ENCODE results near the gene GRID1.

The GRID1 gene

DNA sequence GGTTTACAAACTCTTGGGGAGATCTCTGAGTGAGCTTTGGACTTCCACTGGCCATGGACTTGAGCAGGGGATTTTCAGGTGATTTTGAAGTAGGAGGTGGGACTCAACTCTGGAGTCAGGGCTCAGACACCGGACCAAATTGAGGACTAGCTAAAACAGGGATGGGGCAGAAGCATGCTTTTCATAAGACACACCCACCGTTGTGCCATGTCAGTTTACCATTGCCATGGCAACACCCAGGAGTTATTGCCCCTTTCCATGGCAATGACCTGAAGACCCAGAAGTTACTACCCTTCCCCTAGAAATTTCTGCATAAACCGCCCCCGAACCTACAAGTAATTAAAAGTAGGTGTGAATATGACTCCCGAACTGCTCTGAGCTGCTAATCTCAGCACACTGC is 320.7 kb downstream of the GRID1 start:
- Histone ChIP-seq H4K91ac (ENCODE audit: low read length) (no peak overlapping the region), H3K4ac (ENCODE audit: low read depth in 1 of 2, low read length in 2 of 2) (no peak overlapping the region), H2BK12ac (ENCODE audit: low read length in 2 of 2) (no peak overlapping the region), H2BK5ac (ENCODE audit: low read depth, low read length, poor library complexity, severe bottlenecking) (no peak overlapping the region), H3K4me2 (ENCODE audit: low read length, poor library complexity, severe bottlenecking) (no peak overlapping the region), H4K8ac (ENCODE audit: low read length) (no peak overlapping the region), H3K4me1 (ENCODE audit: control insufficient read depth, insufficient read depth, low read depth, low read length) (no peaks in the 10 kb centered on the region), H3K27ac (ENCODE audit: low read length, poor library complexity, severe bottlenecking) (no peak overlapping the region), H3K23ac (ENCODE audit: low read length in 2 of 2) (no peak overlapping the region), H3K14ac (ENCODE audit: low read length in 2 of 2) (no peak overlapping the region), H2BK15ac (ENCODE audit: low read depth, poor library complexity, severe bottlenecking) (no peak overlapping the region), H3K79me1 (replicated peaks; ENCODE audit: low read length, poor library complexity, severe bottlenecking) (no peaks in the 10 kb centered on the region), H3K9ac (ENCODE audit: low read length) (no peak overlapping the region), H3K4me3 (ENCODE audit: insufficient read depth in 1 of 2, low read depth in 1 of 2, low read length in 2 of 2) (no peak overlapping the region), H3K27me3 (ENCODE audit: control insufficient read depth in 1 of 2, insufficient read depth in 1 of 2, low read length in 2 of 2) (no peaks in the 10 kb centered on the region), H2BK120ac (ENCODE audit: low read depth, low read length) (no peak overlapping the region), H2AFZ (ENCODE audit: low read depth, low read length) (no peak overlapping the region), H3K18ac (ENCODE audit: low read depth in 1 of 2, low read length in 2 of 2) (no peak overlapping the region), H3K9me3 (ENCODE audit: control insufficient read depth, low read length) (peaks cover 3% of the 10 kb centered on the region), H3K36me3 (ENCODE audit: control insufficient read depth in 1 of 2, insufficient read depth in 2 of 2, low read depth in 1 of 2, low read length in 2 of 2) (no peaks in the 10 kb centered on the region), H2AK5ac (ENCODE audit: low read length, severe bottlenecking) (no peak overlapping the region)
- no peak for DNase-seq
- 76% methylated on average over 5 of the region's 5 CpGs for WGBS

- 39% methylated on average over 2 of the region's 2 CpGs for WGBS
- no peak overlapping the region for H3K27ac ChIP-seq (ENCODE audit: low read length, poor library complexity, severe bottlenecking)
- H3K27me3 ChIP-seq (ENCODE audit: control insufficient read depth in 1 of 2, insufficient read depth in 1 of 2, low read length in 2 of 2), result no peaks in the 10 kb centered on the region
- no peak overlapping the region for H2AFZ ChIP-seq (ENCODE audit: low read depth, low read length)
- H2BK12ac ChIP-seq (ENCODE audit: low read length in 2 of 2), result no peak overlapping the region
- no peak overlapping the region for H3K14ac ChIP-seq (ENCODE audit: low read length in 2 of 2)
- no peak overlapping the region for H3K23ac ChIP-seq (ENCODE audit: low read length in 2 of 2)
- H2BK120ac ChIP-seq (ENCODE audit: low read depth, low read length), result no peak overlapping the region
- H3K79me1 ChIP-seq (replicated peaks; ENCODE audit: low read length, poor library complexity, severe bottlenecking), result no peaks in the 10 kb centered on the region
- no peak overlapping the region for H2BK5ac ChIP-seq (ENCODE audit: low read depth, low read length, poor library complexity, severe bottlenecking)
- H3K4me1 ChIP-seq (ENCODE audit: control insufficient read depth, insufficient read depth, low read depth, low read length), result no peaks in the 10 kb centered on the region
- no peak overlapping the region for H3K4me2 ChIP-seq (ENCODE audit: low read length, poor library complexity, severe bottlenecking)
- no peak overlapping the region for H3K4me3 ChIP-seq (ENCODE audit: insufficient read depth in 1 of 2, low read depth in 1 of 2, low read length in 2 of 2)
- H2AK5ac ChIP-seq (ENCODE audit: low read length, severe bottlenecking), result no peak overlapping the region
- H2BK15ac ChIP-seq (ENCODE audit: low read depth, poor library complexity, severe bottlenecking), result no peak overlapping the region
- H3K4ac ChIP-seq (ENCODE audit: low read depth in 1 of 2, low read length in 2 of 2), result no peak overlapping the region
- no peak overlapping the region for H4K91ac ChIP-seq (ENCODE audit: low read length)
- peaks cover 3% of the 10 kb centered on the region for H3K9me3 ChIP-seq (ENCODE audit: control insufficient read depth, low read length)
- H3K36me3 ChIP-seq (ENCODE audit: control insufficient read depth in 1 of 2, insufficient read depth in 2 of 2, low read depth in 1 of 2, low read length in 2 of 2), result no peaks in the 10 kb centered on the region
- DNase-seq, result no peak
- H4K8ac ChIP-seq (ENCODE audit: low read length), result no peak overlapping the region
- H3K18ac ChIP-seq (ENCODE audit: low read depth in 1 of 2, low read length in 2 of 2), result no peak overlapping the region
- no peak overlapping the region for H3K9ac ChIP-seq (ENCODE audit: low read length)
These were observed 322.6 kb downstream of the GRID1 start for GRCh38 chr10:86044029-86044428.

DNA sequence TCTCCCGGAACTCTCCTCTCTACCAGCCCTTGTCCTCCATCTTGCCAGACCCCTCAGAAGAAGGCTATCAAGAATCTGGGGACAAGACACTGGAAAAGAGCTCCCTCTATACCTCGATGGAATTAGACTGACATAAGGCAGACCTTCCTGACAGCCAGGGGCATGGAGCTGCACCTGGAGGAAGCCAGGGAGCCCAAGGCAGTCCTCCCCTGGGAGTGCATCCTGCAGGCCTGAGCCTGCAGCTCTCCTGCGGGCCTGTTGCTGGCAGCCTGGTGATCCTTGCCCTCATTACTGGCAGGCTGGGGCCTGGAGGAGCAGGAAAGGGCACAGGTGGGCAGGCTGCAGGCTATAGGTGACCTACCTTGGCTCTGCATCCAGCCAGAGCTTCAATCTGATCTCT is 323.4 kb downstream of the GRID1 start:
- H2BK5ac ChIP-seq (ENCODE audit: low read depth, low read length, poor library complexity, severe bottlenecking), result no peak overlapping the region
- no peaks in the 10 kb centered on the region for H3K9me3 ChIP-seq (ENCODE audit: control insufficient read depth, low read length)
- no peak overlapping the region for H3K18ac ChIP-seq (ENCODE audit: low read depth in 1 of 2, low read length in 2 of 2)
- no peak overlapping the region for H2BK120ac ChIP-seq (ENCODE audit: low read depth, low read length)
- H2BK15ac ChIP-seq (ENCODE audit: low read depth, poor library complexity, severe bottlenecking), result no peak overlapping the region
- no peak overlapping the region for H3K27ac ChIP-seq (ENCODE audit: low read length, poor library complexity, severe bottlenecking)
- H3K4ac ChIP-seq (ENCODE audit: low read depth in 1 of 2, low read length in 2 of 2), result no peak overlapping the region
- H3K4me3 ChIP-seq (ENCODE audit: insufficient read depth in 1 of 2, low read depth in 1 of 2, low read length in 2 of 2), result no peak overlapping the region
- no peaks in the 10 kb centered on the region for H3K79me1 ChIP-seq (replicated peaks; ENCODE audit: low read length, poor library complexity, severe bottlenecking)
- H3K23ac ChIP-seq (ENCODE audit: low read length in 2 of 2), result no peak overlapping the region
- H2BK12ac ChIP-seq (ENCODE audit: low read length in 2 of 2), result no peak overlapping the region
- no peak overlapping the region for H3K14ac ChIP-seq (ENCODE audit: low read length in 2 of 2)
- no peak overlapping the region for H3K4me2 ChIP-seq (ENCODE audit: low read length, poor library complexity, severe bottlenecking)
- no peak overlapping the region for H3K9ac ChIP-seq (ENCODE audit: low read length)
- H4K91ac ChIP-seq (ENCODE audit: low read length), result no peak overlapping the region
- no peaks in the 10 kb centered on the region for H3K27me3 ChIP-seq (ENCODE audit: control insufficient read depth in 1 of 2, insufficient read depth in 1 of 2, low read length in 2 of 2)
- DNase-seq, result no peak
- no peak overlapping the region for H4K8ac ChIP-seq (ENCODE audit: low read length)
- no peak overlapping the region for H2AFZ ChIP-seq (ENCODE audit: low read depth, low read length)
- no peaks in the 10 kb centered on the region for H3K36me3 ChIP-seq (ENCODE audit: control insufficient read depth in 1 of 2, insufficient read depth in 2 of 2, low read depth in 1 of 2, low read length in 2 of 2)
- no peaks in the 10 kb centered on the region for H3K4me1 ChIP-seq (ENCODE audit: control insufficient read depth, insufficient read depth, low read depth, low read length)
- no peak overlapping the region for H2AK5ac ChIP-seq (ENCODE audit: low read length, severe bottlenecking)
- WGBS, result 60% methylated on average over 3 of the region's 3 CpGs

DNA sequence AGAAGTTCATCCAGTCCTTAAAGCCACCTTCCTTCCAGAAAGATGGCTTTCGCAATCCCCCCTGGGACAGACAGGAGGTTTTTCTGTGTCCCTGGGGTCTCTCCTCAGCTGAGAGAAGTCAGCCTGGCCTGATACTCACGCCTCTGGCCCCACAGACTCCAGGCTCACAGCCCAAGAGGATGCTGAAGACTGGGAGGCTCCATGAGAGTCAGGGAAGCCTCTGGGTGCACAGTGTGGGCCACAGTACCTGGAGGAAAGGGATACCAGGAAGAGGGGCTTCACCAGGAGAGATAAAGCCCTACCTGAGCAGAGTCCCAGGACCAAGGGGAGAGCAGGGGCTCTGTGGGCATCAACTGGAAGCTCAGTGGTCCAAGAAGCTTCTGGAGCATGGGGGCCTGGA is 324.4 kb downstream of the GRID1 start:
- H4K8ac ChIP-seq (ENCODE audit: low read length), result no peak overlapping the region
- H3K27me3 ChIP-seq (ENCODE audit: control insufficient read depth in 1 of 2, insufficient read depth in 1 of 2, low read length in 2 of 2), result no peaks in the 10 kb centered on the region
- H3K4ac ChIP-seq (ENCODE audit: low read depth in 1 of 2, low read length in 2 of 2), result no peak overlapping the region
- no peak overlapping the region for H2AK5ac ChIP-seq (ENCODE audit: low read length, severe bottlenecking)
- H3K9ac ChIP-seq (ENCODE audit: low read length), result no peak overlapping the region
- H3K18ac ChIP-seq (ENCODE audit: low read depth in 1 of 2, low read length in 2 of 2), result no peak overlapping the region
- H2AFZ ChIP-seq (ENCODE audit: low read depth, low read length), result no peak overlapping the region
- H3K9me3 ChIP-seq (ENCODE audit: control insufficient read depth, low read length), result no peaks in the 10 kb centered on the region
- no peak overlapping the region for H2BK15ac ChIP-seq (ENCODE audit: low read depth, poor library complexity, severe bottlenecking)
- WGBS, result 73% methylated on average over 2 of the region's 2 CpGs
- no peak overlapping the region for H3K4me3 ChIP-seq (ENCODE audit: insufficient read depth in 1 of 2, low read depth in 1 of 2, low read length in 2 of 2)
- H3K23ac ChIP-seq (ENCODE audit: low read length in 2 of 2), result no peak overlapping the region
- no peak for DNase-seq
- H4K91ac ChIP-seq (ENCODE audit: low read length), result no peak overlapping the region
- H3K36me3 ChIP-seq (ENCODE audit: control insufficient read depth in 1 of 2, insufficient read depth in 2 of 2, low read depth in 1 of 2, low read length in 2 of 2), result no peaks in the 10 kb centered on the region
- no peaks in the 10 kb centered on the region for H3K4me1 ChIP-seq (ENCODE audit: control insufficient read depth, insufficient read depth, low read depth, low read length)
- no peaks in the 10 kb centered on the region for H3K79me1 ChIP-seq (replicated peaks; ENCODE audit: low read length, poor library complexity, severe bottlenecking)
- no peak overlapping the region for H2BK120ac ChIP-seq (ENCODE audit: low read depth, low read length)
- H2BK5ac ChIP-seq (ENCODE audit: low read depth, low read length, poor library complexity, severe bottlenecking), result no peak overlapping the region
- no peak overlapping the region for H3K14ac ChIP-seq (ENCODE audit: low read length in 2 of 2)
- no peak overlapping the region for H3K27ac ChIP-seq (ENCODE audit: low read length, poor library complexity, severe bottlenecking)
- no peak overlapping the region for H2BK12ac ChIP-seq (ENCODE audit: low read length in 2 of 2)
- no peak overlapping the region for H3K4me2 ChIP-seq (ENCODE audit: low read length, poor library complexity, severe bottlenecking)

All from mesenchymal stem cell (in vitro differentiated cells and primary cell).